Measurements from ENCODE around the gene ZNF423. TPM values are rescaled to one million over a fixed set of nuclear protein-coding genes. Genes with fewer than 3 reads are reported as not detected.

ZNF423 gene
- total RNA-seq, 1 experiment from 2014 or later, result not detected

- H3K9me2 ChIP-seq (replicated peaks; ENCODE audit: insufficient read depth, low read length), result no peaks in the 10 kb centered on the region
These were observed 194.3 kb downstream of the ZNF423 start for GRCh38 chr16:49661465-49662187.

GRCh38 chr16:49660626-49661025, 195.3 kb downstream of the ZNF423 start:
- H3K36me3 ChIP-seq (ENCODE audit: insufficient read depth, low read length), result no peaks in the 10 kb centered on the region
- no peak overlapping the region for H3K4me2 ChIP-seq (ENCODE audit: low read depth, low read length, poor library complexity, severe bottlenecking)
- H3K4me3 ChIP-seq (ENCODE audit: low read length), result no peak overlapping the region
- no peaks in the 10 kb centered on the region for H3K4me1 ChIP-seq (ENCODE audit: low read length)
- H2AFZ ChIP-seq (ENCODE audit: low read length), result no peak overlapping the region
- H3K27ac ChIP-seq (ENCODE audit: low read length), result no peak overlapping the region
- no peak for DNase-seq
- no peaks in the 10 kb centered on the region for H3K27me3 ChIP-seq (ENCODE audit: low read length)
- H3K9me2 ChIP-seq (replicated peaks; ENCODE audit: insufficient read depth, low read length), result no peaks in the 10 kb centered on the region
- no peak overlapping the region for H3K9ac ChIP-seq (ENCODE audit: low read length)
- no peaks in the 10 kb centered on the region for H4K20me1 ChIP-seq (ENCODE audit: insufficient read depth, low read depth, low read length)
- no peaks in the 10 kb centered on the region for H3K9me3 ChIP-seq (ENCODE audit: low read length)
- H3K79me2 ChIP-seq (ENCODE audit: low read length), result no peaks in the 10 kb centered on the region

More at GRCh38 chr16:49661465-49662187, 194.3 kb downstream of the ZNF423 start:
- Histone ChIP-seq H3K4me1 (ENCODE audit: low read length) (no peaks in the 10 kb centered on the region), H3K79me2 (ENCODE audit: low read length) (no peaks in the 10 kb centered on the region), H3K27me3 (ENCODE audit: low read length) (no peaks in the 10 kb centered on the region), H2AFZ (ENCODE audit: low read length) (no peak overlapping the region), H3K36me3 (ENCODE audit: insufficient read depth, low read length) (no peaks in the 10 kb centered on the region), H4K20me1 (ENCODE audit: insufficient read depth, low read depth, low read length) (no peaks in the 10 kb centered on the region), H3K4me2 (ENCODE audit: low read depth, low read length, poor library complexity, severe bottlenecking) (no peak overlapping the region), H3K27ac (ENCODE audit: low read length) (no peak overlapping the region), H3K4me3 (ENCODE audit: low read length) (no peak overlapping the region), H3K9me3 (ENCODE audit: low read length) (no peaks in the 10 kb centered on the region), H3K9ac (ENCODE audit: low read length) (no peak overlapping the region)
- DNase-seq, result no peak

DNA sequence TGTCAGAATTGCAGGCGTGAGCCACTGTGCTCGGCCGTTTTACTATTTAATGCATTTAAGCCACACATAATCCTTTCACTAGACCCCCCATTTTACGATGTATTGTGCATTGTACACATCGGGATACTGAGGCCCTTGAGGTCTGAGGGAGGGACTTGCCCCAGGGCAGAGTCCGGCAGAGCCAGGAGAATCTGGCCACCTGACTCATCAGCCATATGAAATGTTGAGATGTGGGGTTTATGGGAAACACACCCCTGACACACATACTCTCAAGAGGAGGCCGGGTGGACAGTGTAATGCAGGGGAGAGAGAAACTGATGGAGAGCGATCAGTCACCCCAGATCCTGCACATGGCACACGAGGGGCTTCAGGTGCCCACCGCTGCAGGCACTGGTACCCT, 196.6 kb downstream of the ZNF423 start:
- H4K20me1 ChIP-seq (ENCODE audit: insufficient read depth, low read depth, low read length), result no peaks in the 10 kb centered on the region
- no peaks in the 10 kb centered on the region for H3K9me3 ChIP-seq (ENCODE audit: low read length)
- H2AFZ ChIP-seq (ENCODE audit: low read length), result no peak overlapping the region
- H3K9ac ChIP-seq (ENCODE audit: low read length), result no peak overlapping the region
- no peak overlapping the region for H3K27ac ChIP-seq (ENCODE audit: low read length)
- no peaks in the 10 kb centered on the region for H3K9me2 ChIP-seq (replicated peaks; ENCODE audit: insufficient read depth, low read length)
- H3K36me3 ChIP-seq (ENCODE audit: insufficient read depth, low read length), result no peaks in the 10 kb centered on the region
- H3K4me2 ChIP-seq (ENCODE audit: low read depth, low read length, poor library complexity, severe bottlenecking), result no peak overlapping the region
- no peaks in the 10 kb centered on the region for H3K79me2 ChIP-seq (ENCODE audit: low read length)
- no peaks in the 10 kb centered on the region for H3K27me3 ChIP-seq (ENCODE audit: low read length)
- H3K4me3 ChIP-seq (ENCODE audit: low read length), result no peak overlapping the region
- H3K4me1 ChIP-seq (ENCODE audit: low read length), result no peaks in the 10 kb centered on the region
- no peak for DNase-seq

GRCh38 chr16:49658531-49658930, 197.4 kb downstream of the ZNF423 start:
- H3K9ac ChIP-seq (ENCODE audit: low read length), result no peak overlapping the region
- H3K79me2 ChIP-seq (ENCODE audit: low read length), result no peaks in the 10 kb centered on the region
- H3K36me3 ChIP-seq (ENCODE audit: insufficient read depth, low read length), result no peaks in the 10 kb centered on the region
- no peak overlapping the region for H3K27ac ChIP-seq (ENCODE audit: low read length)
- no peak overlapping the region for H3K4me2 ChIP-seq (ENCODE audit: low read depth, low read length, poor library complexity, severe bottlenecking)
- no peak overlapping the region for H3K4me3 ChIP-seq (ENCODE audit: low read length)
- H3K27me3 ChIP-seq (ENCODE audit: low read length), result no peaks in the 10 kb centered on the region
- DNase-seq, result no peak
- H2AFZ ChIP-seq (ENCODE audit: low read length), result no peak overlapping the region
- no peaks in the 10 kb centered on the region for H3K4me1 ChIP-seq (ENCODE audit: low read length)
- no peaks in the 10 kb centered on the region for H3K9me3 ChIP-seq (ENCODE audit: low read length)
- H3K9me2 ChIP-seq (replicated peaks; ENCODE audit: insufficient read depth, low read length), result no peaks in the 10 kb centered on the region
- no peaks in the 10 kb centered on the region for H4K20me1 ChIP-seq (ENCODE audit: insufficient read depth, low read depth, low read length)

DNA sequence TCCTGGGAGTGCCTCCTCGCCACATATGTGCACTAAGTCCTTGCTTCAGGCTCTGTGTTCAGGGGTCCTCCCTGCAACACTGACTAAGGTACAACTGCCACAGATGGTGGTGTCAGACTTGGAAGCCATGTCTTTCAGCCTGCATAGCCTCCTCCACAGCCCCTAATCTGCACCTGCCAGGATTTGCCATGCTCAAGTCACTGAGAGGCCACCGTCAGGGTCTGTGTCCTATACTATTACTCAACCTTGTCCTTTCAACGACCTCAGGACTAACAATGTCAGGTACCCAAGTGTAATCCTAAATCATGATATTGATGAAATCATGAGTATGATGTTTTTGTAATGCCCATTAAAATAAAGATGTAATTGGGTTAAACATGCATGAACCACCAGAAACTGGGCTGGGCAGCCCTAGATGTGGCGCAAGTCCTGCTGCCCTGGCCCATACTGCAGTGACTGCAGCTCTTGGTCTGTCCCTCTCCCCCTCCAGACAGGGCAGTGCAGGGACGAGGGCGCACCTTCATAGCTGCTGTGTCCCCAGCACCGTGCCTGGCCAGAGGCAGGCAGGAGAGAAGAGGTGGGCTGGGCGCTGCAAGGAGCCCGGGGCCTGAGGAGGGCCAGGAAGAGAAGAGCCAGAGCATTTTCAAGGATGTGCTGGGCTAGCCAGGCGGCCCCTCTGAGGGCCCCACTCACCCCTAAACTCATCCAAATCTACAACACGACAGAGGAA, 198.0 kb downstream of the ZNF423 start:
- H3K9me2 ChIP-seq (replicated peaks; ENCODE audit: insufficient read depth, low read length), result no peaks in the 10 kb centered on the region
- no peak overlapping the region for H3K9ac ChIP-seq (ENCODE audit: low read length)
- H3K27ac ChIP-seq (ENCODE audit: low read length), result no peak overlapping the region
- DNase-seq, result no peak
- H3K4me3 ChIP-seq (ENCODE audit: low read length), result no peak overlapping the region
- no peaks in the 10 kb centered on the region for H3K4me1 ChIP-seq (ENCODE audit: low read length)
- no peaks in the 10 kb centered on the region for H3K79me2 ChIP-seq (ENCODE audit: low read length)
- no peaks in the 10 kb centered on the region for H3K9me3 ChIP-seq (ENCODE audit: low read length)
- H3K4me2 ChIP-seq (ENCODE audit: low read depth, low read length, poor library complexity, severe bottlenecking), result no peak overlapping the region
- no peaks in the 10 kb centered on the region for H3K36me3 ChIP-seq (ENCODE audit: insufficient read depth, low read length)
- no peak overlapping the region for H2AFZ ChIP-seq (ENCODE audit: low read length)
- no peaks in the 10 kb centered on the region for H3K27me3 ChIP-seq (ENCODE audit: low read length)
- H4K20me1 ChIP-seq (ENCODE audit: insufficient read depth, low read depth, low read length), result no peaks in the 10 kb centered on the region

DNA sequence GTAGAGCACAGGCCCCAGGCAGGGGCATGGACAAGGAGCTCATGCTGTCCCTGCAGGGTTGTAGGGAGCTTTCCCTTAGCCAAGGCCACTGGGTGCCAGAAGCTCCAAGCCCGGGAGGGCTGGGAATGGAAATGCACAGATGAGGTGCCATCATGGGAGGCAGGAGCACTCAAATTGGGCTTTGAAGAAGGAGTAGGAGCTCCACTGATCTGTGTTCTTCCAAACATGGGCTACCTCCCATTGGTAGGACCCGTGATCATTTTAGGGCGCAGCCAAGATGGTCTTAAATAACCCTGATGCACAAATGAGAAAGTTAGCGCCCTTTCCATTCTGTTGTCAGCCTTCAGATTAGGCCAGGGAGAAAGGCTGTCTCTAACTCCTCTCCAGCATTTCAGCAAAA, 201.5 kb downstream of the ZNF423 start:
- no peaks in the 10 kb centered on the region for H3K27me3 ChIP-seq (ENCODE audit: low read length)
- H2AFZ ChIP-seq (ENCODE audit: low read length), result no peak overlapping the region
- no peak overlapping the region for H3K4me2 ChIP-seq (ENCODE audit: low read depth, low read length, poor library complexity, severe bottlenecking)
- no peaks in the 10 kb centered on the region for H3K36me3 ChIP-seq (ENCODE audit: insufficient read depth, low read length)
- no peaks in the 10 kb centered on the region for H3K9me3 ChIP-seq (ENCODE audit: low read length)
- no peak overlapping the region for H3K4me3 ChIP-seq (ENCODE audit: low read length)
- DNase-seq, result no peak
- H4K20me1 ChIP-seq (ENCODE audit: insufficient read depth, low read depth, low read length), result no peaks in the 10 kb centered on the region
- no peak overlapping the region for H3K27ac ChIP-seq (ENCODE audit: low read length)
- H3K9me2 ChIP-seq (replicated peaks; ENCODE audit: insufficient read depth, low read length), result no peaks in the 10 kb centered on the region
- H3K9ac ChIP-seq (ENCODE audit: low read length), result no peak overlapping the region
- H3K79me2 ChIP-seq (ENCODE audit: low read length), result no peaks in the 10 kb centered on the region
- no peaks in the 10 kb centered on the region for H3K4me1 ChIP-seq (ENCODE audit: low read length)

GRCh38 chr16:49653577-49653976, 202.3 kb downstream of the ZNF423 start:
- no peak overlapping the region for H3K4me2 ChIP-seq (ENCODE audit: low read depth, low read length, poor library complexity, severe bottlenecking)
- no peak overlapping the region for H2AFZ ChIP-seq (ENCODE audit: low read length)
- no peak overlapping the region for H3K4me3 ChIP-seq (ENCODE audit: low read length)
- no peaks in the 10 kb centered on the region for H3K27me3 ChIP-seq (ENCODE audit: low read length)
- H3K9me3 ChIP-seq (ENCODE audit: low read length), result no peaks in the 10 kb centered on the region
- no peak overlapping the region for H3K9ac ChIP-seq (ENCODE audit: low read length)
- DNase-seq, result no peak
- no peaks in the 10 kb centered on the region for H3K36me3 ChIP-seq (ENCODE audit: insufficient read depth, low read length)
- H4K20me1 ChIP-seq (ENCODE audit: insufficient read depth, low read depth, low read length), result no peaks in the 10 kb centered on the region
- no peak overlapping the region for H3K27ac ChIP-seq (ENCODE audit: low read length)
- no peaks in the 10 kb centered on the region for H3K4me1 ChIP-seq (ENCODE audit: low read length)
- no peaks in the 10 kb centered on the region for H3K9me2 ChIP-seq (replicated peaks; ENCODE audit: insufficient read depth, low read length)
- H3K79me2 ChIP-seq (ENCODE audit: low read length), result no peaks in the 10 kb centered on the region

- Histone ChIP-seq H3K4me2 (ENCODE audit: low read depth, low read length, poor library complexity, severe bottlenecking) (no peak overlapping the region), H3K4me3 (ENCODE audit: low read length) (no peak overlapping the region), H3K9me2 (replicated peaks; ENCODE audit: insufficient read depth, low read length) (no peaks in the 10 kb centered on the region), H3K9ac (ENCODE audit: low read length) (no peak overlapping the region), H3K4me1 (ENCODE audit: low read length) (no peaks in the 10 kb centered on the region), H3K79me2 (ENCODE audit: low read length) (no peaks in the 10 kb centered on the region), H4K20me1 (ENCODE audit: insufficient read depth, low read depth, low read length) (no peaks in the 10 kb centered on the region), H3K27me3 (ENCODE audit: low read length) (no peaks in the 10 kb centered on the region), H3K9me3 (ENCODE audit: low read length) (no peaks in the 10 kb centered on the region), H2AFZ (ENCODE audit: low read length) (no peak overlapping the region), H3K27ac (ENCODE audit: low read length) (no peak overlapping the region), H3K36me3 (ENCODE audit: insufficient read depth, low read length) (no peaks in the 10 kb centered on the region)
- no peak for DNase-seq
These were observed 202.7 kb downstream of the ZNF423 start for GRCh38 chr16:49653173-49653570.
